Heart left ventricle (tissue), 16 donors: ENCODE data around the gene TBCE. TPM values are rescaled to one million over a fixed set of nuclear protein-coding genes. Genes with fewer than 3 reads are reported as not detected.
"Not testable (repeated sequence)": the region's sequence is repeated elsewhere in the genome, so short reads cannot be mapped to it uniquely, and the experiment has no call there.

Source experiments
- ATAC-seq, 4 donors: fragments of 200-7000 bp; cut with Tn5 transposase; one replicate each; pipeline ENCODE4 v1.9.1; 2020 to 2022; ENCODE audit warnings: moderate library complexity in 4 of 4, mild to moderate bottlenecking in 3 of 4, moderate number of reproducible peaks in 1 of 4
- DNase-seq, 5 donors: peaks; one replicate each; pipeline ENCODE4 v3.0.0-alpha.2; 2020
- H3K27ac ChIP-seq, 12 donors: fragments of 200-600 bp; sonication (generic) in 4 of 12; one replicate each; pipeline versions ENCODE4 v1.5.0 to v1.8.0; 2016 to 2022; ENCODE audit warnings: mild to moderate bottlenecking in 2 of 12
- H3K27me3 ChIP-seq, 9 donors: fragments of 200-600 bp; sonication (generic) in 2 of 9; one replicate each; pipeline versions ENCODE4 v1.5.1 to v1.8.0; 2016 to 2022; ENCODE audit warnings: mild to moderate bottlenecking in 3 of 9
- H3K36me3 ChIP-seq, 9 donors: fragments of 200-600 bp; sonication (generic) in 2 of 9; one replicate each; pipeline versions ENCODE4 v1.5.0 to v1.8.0; 2018 to 2022; ENCODE audit warnings: mild to moderate bottlenecking in 2 of 9
- H3K4me1 ChIP-seq, 12 donors: fragments of 200-600 bp; sonication (generic) in 4 of 12; one replicate each; pipeline versions ENCODE4 v1.5.0 to v1.8.0; 2016 to 2022; ENCODE audit warnings: mild to moderate bottlenecking in 3 of 12
- H3K4me3 ChIP-seq, 12 donors: fragments of 200-600 bp; sonication (generic) in 4 of 12; one replicate each; pipeline versions ENCODE4 v1.5.0 to v1.8.0; 2017 to 2022; ENCODE audit warnings: mild to moderate bottlenecking in 9 of 12, moderate library complexity in 4 of 12
- H3K9me3 ChIP-seq, 12 donors: fragments of 200-600 bp; sonication (generic) in 4 of 12; one replicate each; pipeline versions ENCODE4 v1.5.0 to v1.8.0; 2016 to 2022; ENCODE audit warnings: mild to moderate bottlenecking in 1 of 12
- CTCF ChIP-seq, 12 donors: fragments of 200-600 bp; sonication (generic) in 4 of 12; IDR thresholded peaks; one replicate each; pipeline versions ENCODE4 v1.5.0 to v1.8.0; 2018 to 2022; ENCODE audit warnings: antibody characterized with exemption in 12 of 12, mild to moderate bottlenecking in 5 of 12
- POLR2A ChIP-seq, 2 donors: fragments of 450-650 bp; IDR thresholded peaks; one replicate each; pipeline ENCODE4 v1.6.1; 2017; ENCODE audit warnings: antibody characterized with exemption in 2 of 2, mild to moderate bottlenecking in 2 of 2, moderate library complexity in 2 of 2
- WGBS, 4 donors: extraction: QIAGEN DNeasy Blood & Tissue Kit in 2 of 4; methylation state at CpG; one replicate each; pipeline versions ENCODE4 v1.1.5 to v1.1.7; 2013 to 2018; 5-methylcytosine and 5-hydroxymethylcytosine counted together
- intact Hi-C, 10 donors: fragments of 100-400 bp; cut with DNase I; formaldehyde crosslinking; loops; one replicate each; pipeline versions ENCODE4 v1.11.1 to v1.14.2; 2022
- polyA plus RNA-seq, 2 donors: library from polyadenylated mRNA; stranded (reverse); fragments of 200-250 nt; gene quantifications; one replicate each; pipeline ENCODE4 v1.2.3, GENCODE V29; 2013
- total RNA-seq, 9 donors: library from RNA; depleted of rRNA in 2 of 9; stranded (reverse); fragments of >200 nt in 2 of 9; fragmentation: NEBNext Ultra II Directional in 3 of 9; extraction: Animal tissue kit (Norgen Biotek cat#: 25700) in 3 of 9; gene quantifications; one replicate each; pipeline versions ENCODE4 v1.1.0 to v1.2.4, GENCODE V29; 2016 to 2023
- donor health status: ischemic (EF 13 %, LVEDD 7.1; RV severe dilation, severe dysfunction).
- donor health status: healthy with polysubstance abuse.
- donor health status: DM: no; HTN: yes; CAD: no.
- donor health status: DM: no; HTN: no; CAD: no.
- donor health status: ischemic (EF 25% LVEDD 6.9; RV normal size, moderate dysfunction).
- donor health status: ischemic (EF 25% LVEDD 5.7; RV mildly dilated, moderate dysfunction).
- donor health status: healthy.
- donor health status: DM: yes; HTN: yes; CAD: no.
- donor health status: ischemic (EF 35%, LVEDD 5.7; RV mildly dilated, moderate dysfunction).
- donor health status: nonischemic (EF 11% LVEDD 7.7; RV severe dilation, severe dysfunction).
- donor health status: DM: yes; HTN: yes; CAD: no.
- donor health status: PGD.
- donor health status: ischemic (EF 29% LVEDD 5.4; RV normal size, mild dysfunction).
- donor health status: nonischemic (EF 23%, LVEDD 6.1; RV moderate dilation, normal function).

The TBCE gene
- total and polyA plus RNA-seq, 11 donors = 15.2 to 39.5 (median 18.2) TPM

DNA sequence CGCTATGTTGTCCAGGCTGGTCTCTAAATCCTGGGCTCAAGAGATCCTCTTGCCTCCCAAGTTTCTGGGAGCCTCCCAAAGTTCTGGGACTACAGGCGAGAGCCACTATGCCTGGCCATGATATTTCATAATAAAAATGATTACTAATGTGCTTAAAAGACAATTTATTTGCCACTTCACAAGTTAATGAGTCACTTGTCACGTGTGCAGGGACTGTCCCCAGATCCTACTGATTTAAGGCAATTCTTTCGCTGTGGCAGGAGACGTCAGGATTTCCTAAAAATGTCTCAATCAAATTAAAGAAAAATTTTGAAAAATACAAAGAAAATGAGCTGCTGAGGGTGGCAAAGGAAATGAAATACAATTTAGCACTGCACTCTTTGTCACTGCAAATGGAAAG, 93.5 kb downstream of the TBCE start:
- ATAC-seq (no peak), DNase-seq (no peak)
- 93 to 99% (median 95%) methylated on average over 5 of the region's 5 CpGs for WGBS, 4 donors
- H3K9me3 ChIP-seq = peaks cover 0 to 3% (median 0%) of the 10 kb centered on the region in 12 donors
- H3K4me1 ChIP-seq = peaks cover 0 to 8% (median 0%) of the 10 kb centered on the region in 12 donors
- intact Hi-C loops = no loop called here
- no peak overlapping the region for H3K27ac ChIP-seq
- TF ChIP-seq POLR2A (IDR thresholded peaks at IDR 0.05) (no peak), CTCF (IDR thresholded peaks at IDR 0.05) (no peak)
- H3K4me3 ChIP-seq = no peak overlapping the region
- H3K27me3 ChIP-seq = no peaks in the 10 kb centered on the region
- H3K36me3 ChIP-seq = peaks cover 0 to 33% (median 14%) of the 10 kb centered on the region in 9 donors

- Histone ChIP-seq H3K36me3 (peaks cover 0 to 40% (median 17%) of the 10 kb centered on the region in 9 donors), H3K4me1 (peaks cover 0 to 8% (median 0%) of the 10 kb centered on the region in 12 donors), H3K9me3 (peaks cover 0 to 3% (median 0%) of the 10 kb centered on the region in 12 donors), H3K4me3 (no peak overlapping the region), H3K27me3 (no peaks in the 10 kb centered on the region), H3K27ac (no peak overlapping the region)
- ATAC-seq (no peak), DNase-seq (no peak)
- no peak for TF ChIP-seq POLR2A (IDR thresholded peaks at IDR 0.05)
- TF ChIP-seq CTCF (IDR thresholded peaks at IDR 0.05) = no peak
- 71 to 78% (median 76%) methylated on average over 1 of the region's 1 CpG for WGBS, 4 donors
- intact Hi-C loops = no loop called here
These were observed 94.7 kb downstream of the TBCE start for GRCh38 chr1:235461954-235462353.

GRCh38 chr1:235462832-235463231, 95.6 kb downstream of the TBCE start:
- H3K27ac ChIP-seq, H3K27me3 ChIP-seq, H3K4me1 ChIP-seq, H3K4me3 ChIP-seq, intact Hi-C loops, H3K9me3 ChIP-seq, DNase-seq, ATAC-seq: not testable (repeated sequence)
- WGBS, 4 donors = 96 to 99% (median 97%) methylated on average over 3 of the region's 3 CpGs
- H3K36me3 ChIP-seq = peaks cover 0 to 43% (median 17%) of the 10 kb centered on the region in 9 donors

DNA sequence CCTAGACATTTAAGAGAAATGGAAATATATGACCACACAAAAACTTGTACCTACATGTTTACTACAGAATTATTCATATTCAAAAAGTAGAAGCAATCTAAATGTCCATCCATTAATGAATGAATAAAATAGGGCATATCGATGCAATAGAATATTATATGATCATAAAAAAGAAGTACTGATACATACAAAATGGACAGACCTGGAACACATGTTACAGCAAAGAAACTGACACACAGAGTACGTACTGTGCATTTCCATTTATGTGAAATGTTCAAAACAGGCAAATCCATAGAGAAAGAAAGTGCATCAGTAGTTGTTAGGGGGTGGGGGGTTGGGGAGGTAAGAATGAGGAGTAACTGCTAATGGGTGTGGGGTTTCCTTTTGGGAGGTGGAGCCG, 97.8 kb downstream of the TBCE start:
- WGBS, 4 donors = 95 to 99% (median 98%) methylated on average over 3 of the region's 3 CpGs
- no peaks in the 10 kb centered on the region for H3K27me3 ChIP-seq
- H3K36me3 ChIP-seq = peaks cover 0 to 59% (median 20%) of the 10 kb centered on the region in 9 donors
- no peak for DNase-seq
- peaks cover 0 to 3% (median 0%) of the 10 kb centered on the region in 12 donors for H3K9me3 ChIP-seq
- H3K27ac ChIP-seq = no peak overlapping the region
- ATAC-seq = no peak
- intact Hi-C loops = no loop called here
- peaks cover 0 to 8% (median 0%) of the 10 kb centered on the region in 12 donors for H3K4me1 ChIP-seq
- no peak overlapping the region for H3K4me3 ChIP-seq
- no peak for TF ChIP-seq CTCF (IDR thresholded peaks at IDR 0.05)
- TF ChIP-seq POLR2A (IDR thresholded peaks at IDR 0.05) = no peak

DNA sequence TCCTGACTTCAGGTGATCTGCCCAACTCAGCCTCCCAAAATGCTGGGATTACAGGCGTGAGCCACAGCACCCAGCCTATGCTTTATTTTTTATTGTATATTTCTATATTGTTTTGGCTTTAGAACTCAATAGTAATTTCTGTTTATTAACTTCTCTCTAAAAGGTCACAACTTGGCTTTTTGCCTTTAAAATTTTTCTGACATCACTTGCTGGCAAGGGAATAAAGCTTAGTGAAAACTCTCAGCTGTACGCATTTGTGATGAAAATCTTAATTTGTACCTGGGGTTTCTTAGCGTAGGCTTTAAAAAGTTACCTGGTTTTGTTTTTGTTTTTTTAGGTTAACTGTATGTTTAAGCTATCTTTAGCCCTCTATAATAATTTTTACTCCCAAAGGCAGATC, 100.8 kb downstream of the TBCE start:
- Histone ChIP-seq H3K36me3 (peaks cover 0 to 70% (median 30%) of the 10 kb centered on the region in 9 donors), H3K27ac (no peak overlapping the region), H3K9me3 (peaks cover 0 to 3% (median 0%) of the 10 kb centered on the region in 12 donors), H3K4me3 (no peak overlapping the region), H3K27me3 (no peaks in the 10 kb centered on the region), H3K4me1 (no peaks in the 10 kb centered on the region)
- intact Hi-C loops = no loop called here
- DNase-seq = no peak
- 78 to 87% (median 82%) methylated on average over 3 of the region's 3 CpGs for WGBS, 4 donors
- ATAC-seq = no peak
- TF ChIP-seq POLR2A (IDR thresholded peaks at IDR 0.05) (no peak), CTCF (IDR thresholded peaks at IDR 0.05) (no peak)
